ENCODE measurements around the gene AARS2. TPM values are rescaled to one million over a fixed set of nuclear protein-coding genes. Genes with fewer than 3 reads are reported as not detected.

AARS2 gene
- total and polyA plus RNA-seq, 12 donors = 4.7 to 10.9 (median 8.3) TPM

DNA sequence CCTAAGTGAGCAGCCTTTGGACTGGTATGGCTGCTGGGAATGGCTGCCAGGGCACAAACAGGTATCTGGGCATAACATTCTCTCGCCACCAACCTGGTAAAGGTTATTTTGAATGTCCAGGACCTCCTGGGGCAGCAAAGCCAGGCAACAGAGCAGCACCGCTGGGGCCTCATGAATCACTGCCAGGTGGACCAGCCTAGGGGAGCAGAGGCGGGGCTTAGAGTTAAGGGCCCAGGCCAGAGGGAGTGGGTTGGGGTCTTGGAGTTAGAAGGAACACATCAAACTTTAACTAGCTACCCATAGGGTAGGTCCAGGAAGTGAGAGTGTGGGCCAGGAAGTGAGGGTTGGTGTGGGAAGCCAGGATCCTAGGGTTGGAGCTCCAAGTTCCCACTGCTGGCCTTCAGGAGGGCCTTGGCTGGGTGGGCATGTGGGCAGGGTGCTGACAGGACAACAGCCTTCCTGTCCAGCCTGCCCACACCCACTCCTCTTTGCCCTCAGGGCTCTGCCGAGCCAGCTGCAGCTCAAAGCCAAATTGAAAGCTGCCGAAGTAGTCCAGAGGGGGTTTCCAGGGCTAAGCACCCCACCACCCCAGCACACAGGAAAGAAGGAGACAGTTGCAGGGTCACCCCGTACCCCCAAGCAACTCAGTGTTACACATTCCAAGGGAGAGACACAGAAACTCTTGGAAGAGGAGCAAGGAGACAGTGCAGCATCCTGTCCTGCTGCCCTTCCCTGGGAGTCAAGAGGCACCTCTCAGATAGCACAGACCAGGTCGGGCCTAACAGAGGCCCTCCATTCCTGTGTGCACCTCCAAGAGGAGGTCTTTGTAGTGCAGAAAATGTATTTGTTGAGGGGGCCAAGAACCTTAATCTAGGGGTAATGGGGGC, 50.4 kb downstream of the AARS2 start:
- Histone ChIP-seq H3K4me3 (peak overlapping the region in 6 of 10 donors; percentile 78 to 94 (median 86)), H3K9me3 (no peaks in the 10 kb centered on the region), H3K36me3 (peaks cover 0 to 45% (median 0%) of the 10 kb centered on the region in 9 donors), H3K27me3 (peaks cover 0 to 3% (median 0%) of the 10 kb centered on the region in 7 donors), H3K4me1 (peaks cover 19 to 55% (median 28%) of the 10 kb centered on the region in 9 donors), H3K27ac (peak overlapping the region in 5 of 10 donors; percentile 9 to 93 (median 34))
- DNase-seq (no peak), ATAC-seq (no peak)
- 68 to 73% methylated on average over 7 of the region's 7 CpGs for WGBS, 2 donors
- TF ChIP-seq, protein P1, sequence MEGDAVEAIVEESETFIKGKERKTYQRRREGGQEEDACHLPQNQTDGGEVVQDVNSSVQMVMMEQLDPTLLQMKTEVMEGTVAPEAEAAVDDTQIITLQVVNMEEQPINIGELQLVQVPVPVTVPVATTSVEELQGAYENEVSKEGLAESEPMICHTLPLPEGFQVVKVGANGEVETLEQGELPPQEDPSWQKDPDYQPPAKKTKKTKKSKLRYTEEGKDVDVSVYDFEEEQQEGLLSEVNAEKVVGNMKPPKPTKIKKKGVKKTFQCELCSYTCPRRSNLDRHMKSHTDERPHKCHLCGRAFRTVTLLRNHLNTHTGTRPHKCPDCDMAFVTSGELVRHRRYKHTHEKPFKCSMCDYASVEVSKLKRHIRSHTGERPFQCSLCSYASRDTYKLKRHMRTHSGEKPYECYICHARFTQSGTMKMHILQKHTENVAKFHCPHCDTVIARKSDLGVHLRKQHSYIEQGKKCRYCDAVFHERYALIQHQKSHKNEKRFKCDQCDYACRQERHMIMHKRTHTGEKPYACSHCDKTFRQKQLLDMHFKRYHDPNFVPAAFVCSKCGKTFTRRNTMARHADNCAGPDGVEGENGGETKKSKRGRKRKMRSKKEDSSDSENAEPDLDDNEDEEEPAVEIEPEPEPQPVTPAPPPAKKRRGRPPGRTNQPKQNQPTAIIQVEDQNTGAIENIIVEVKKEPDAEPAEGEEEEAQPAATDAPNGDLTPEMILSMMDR (IDR thresholded peaks at IDR 0.05) = no peak
- intact Hi-C loops (cut with DNase I) = loop anchor here in 1 of 10 donors (10.0 kb wide), 1 partner anchor 72 kb away; no protein-coding TSS in a partner anchor

GRCh38 chr6:44261581-44261980, 51.6 kb downstream of the AARS2 start:
- Histone ChIP-seq H3K27me3 (no peaks in the 10 kb centered on the region), H3K4me1 (peaks cover 23 to 61% (median 34%) of the 10 kb centered on the region in 9 donors), H3K4me3 (no peak overlapping the region), H3K36me3 (peaks cover 0 to 45% (median 0%) of the 10 kb centered on the region in 9 donors), H3K9me3 (no peaks in the 10 kb centered on the region), H3K27ac (no peak overlapping the region)
- intact Hi-C loops (cut with DNase I) = loop anchor here in 1 of 10 donors (10.0 kb wide), 1 partner anchor 73 kb away; no protein-coding TSS in a partner anchor
- ATAC-seq (no peak), DNase-seq (no peak)
- WGBS, 2 donors = 96 to 97% methylated on average over 8 of the region's 8 CpGs
- TF ChIP-seq, protein P1 (IDR thresholded peaks at IDR 0.05) = no peak

DNA sequence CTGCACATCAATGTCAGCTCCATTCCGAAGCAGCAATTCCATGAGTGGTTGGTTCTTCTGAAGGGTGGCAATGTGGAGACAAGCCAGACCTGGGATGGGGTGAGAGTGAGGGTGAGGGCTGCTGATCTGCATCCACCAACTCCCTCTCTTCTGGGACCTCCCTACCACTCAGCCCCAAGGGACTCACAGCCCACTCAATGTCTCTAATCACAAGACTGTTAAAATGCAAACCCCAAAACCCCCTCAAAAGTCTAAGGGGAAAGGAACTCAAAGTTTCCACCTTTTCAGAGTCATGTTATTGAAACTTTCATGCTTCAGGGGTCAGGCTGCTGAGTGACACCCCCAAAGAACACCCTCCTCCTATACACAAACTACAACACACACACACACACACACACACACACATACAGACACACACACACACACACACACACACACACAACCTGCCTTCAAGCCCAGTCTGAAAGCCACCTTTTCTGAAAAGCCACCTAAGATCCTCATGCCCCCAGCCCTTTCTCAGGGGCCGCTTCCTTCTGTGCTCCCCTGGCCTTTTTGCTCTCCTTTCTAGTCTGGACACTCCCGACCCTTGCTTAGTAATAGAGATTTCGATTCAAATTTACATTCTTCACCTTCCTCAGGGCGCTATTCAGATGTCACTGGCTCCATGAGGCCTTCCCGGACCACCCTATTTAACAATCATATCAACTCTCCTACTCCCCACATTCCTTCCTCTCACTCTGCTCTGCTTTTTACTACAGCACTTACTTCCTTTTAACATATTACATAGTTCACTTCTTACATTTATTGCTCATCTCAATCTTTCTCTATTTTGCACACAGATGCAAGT, 52.5 kb downstream of the AARS2 start:
- Histone ChIP-seq H3K36me3 (peaks cover 0 to 47% (median 0%) of the 10 kb centered on the region in 9 donors), H3K4me1 (peaks cover 30 to 65% (median 41%) of the 10 kb centered on the region in 9 donors), H3K27ac (no peak overlapping the region), H3K9me3 (no peaks in the 10 kb centered on the region), H3K27me3 (no peaks in the 10 kb centered on the region), H3K4me3 (no peak overlapping the region)
- intact Hi-C loops (cut with DNase I) = loop anchor here in 1 of 10 donors (10.0 kb wide), 1 partner anchor 74 kb away; no protein-coding TSS in a partner anchor
- DNase-seq = no peak
- ATAC-seq = no peak
- TF ChIP-seq, protein P1 (IDR thresholded peaks at IDR 0.05) = no peak
- WGBS, 2 donors = 87 to 93% methylated on average over 6 of the region's 6 CpGs

DNA sequence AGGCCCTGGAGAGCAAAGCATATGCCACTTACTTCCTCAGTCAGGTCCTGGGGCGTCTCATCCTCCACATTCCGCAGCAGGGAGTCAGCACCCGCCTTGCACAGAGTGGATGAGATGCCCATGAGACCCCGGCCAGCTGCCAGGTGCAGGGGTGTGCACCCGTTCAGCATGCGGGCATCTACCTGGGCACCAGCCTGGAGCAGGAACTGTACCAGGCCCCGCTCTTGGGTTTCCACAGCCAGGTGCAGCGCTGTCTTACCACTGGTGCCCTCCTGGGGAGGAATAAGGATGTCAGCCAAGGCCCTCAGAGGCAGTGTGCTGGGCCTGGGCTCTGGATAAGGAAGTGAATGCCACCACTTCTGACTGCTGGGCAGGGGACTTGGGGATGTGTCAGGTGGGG, 53.1 kb downstream of the AARS2 start:
- Histone ChIP-seq H3K9me3 (no peaks in the 10 kb centered on the region), H3K4me3 (no peak overlapping the region), H3K36me3 (peaks cover 0 to 54% (median 2%) of the 10 kb centered on the region in 9 donors), H3K4me1 (peaks cover 30 to 70% (median 41%) of the 10 kb centered on the region in 9 donors), H3K27ac (no peak overlapping the region), H3K27me3 (no peaks in the 10 kb centered on the region)
- no peak for DNase-seq
- no peak for ATAC-seq
- intact Hi-C loops (cut with DNase I) = loop anchor here in 1 of 10 donors (10.0 kb wide), 1 partner anchor 75 kb away; no protein-coding TSS in a partner anchor
- WGBS, 2 donors = 94 to 99% methylated on average over 8 of the region's 8 CpGs
- TF ChIP-seq, protein P1 (IDR thresholded peaks at IDR 0.05) = no peak

Data from heart right ventricle (tissue), 16 donors.